T-helper 9 cell (primary cell): ENCODE measurements around the gene SLC6A13.
"Not testable (repeated sequence)": the region's sequence is repeated elsewhere in the genome, so short reads cannot be mapped to it uniquely, and the experiment has no call there.

Experiments
- DNase-seq: peaks from one replicate; pipeline ENCODE4 v3.0.0-alpha.2; 2020
- total RNA-seq, 2 donors: gene quantifications; one replicate each; lab custom pipeline; 2026; lab: John Stamatoyannopoulos, UW

Gene SLC6A13
- 0 to 0.35 reads per million in 2 donors for total RNA-seq

- DNase-seq = no peak
Measured at GRCh38 chr12:262817-263216, at the start of gene SLC6A13. TSS of gene SLC6A13 (minus strand) at chr12:262836. CDS start at chr12:260052, 2,784 bp downstream.

- DNase-seq = no peak
Measured at GRCh38 chr12:308511-308910, 45.9 kb upstream of the SLC6A13 start.

- DNase-seq = no peak
Measured at GRCh38 chr12:307406-307805, 44.8 kb upstream of the SLC6A13 start.

GRCh38 chr12:304805-305204, 42.2 kb upstream of the SLC6A13 start:
- no peak for DNase-seq

DNA sequence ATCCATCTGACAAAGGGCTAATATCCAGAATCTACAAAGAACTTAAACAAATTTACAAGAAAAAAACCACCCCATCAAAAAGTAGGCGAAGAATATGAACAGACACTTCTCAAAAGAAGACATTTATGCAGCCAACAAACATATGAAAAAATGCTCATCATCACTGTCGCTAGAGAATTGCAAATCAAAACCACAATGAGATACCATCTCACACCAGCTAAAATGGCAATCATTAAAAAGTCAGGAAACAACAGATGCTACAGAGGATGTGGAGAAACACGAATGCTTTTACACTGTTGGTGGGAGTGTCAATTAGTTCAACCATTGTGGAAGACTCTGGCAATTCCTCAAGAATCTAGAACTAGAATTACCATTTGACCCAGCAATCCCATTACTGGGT, 40.1 kb upstream of the SLC6A13 start:
- DNase-seq = not testable (repeated sequence)

- DNase-seq = not testable (repeated sequence)
Measured at GRCh38 chr12:300166-300565, 37.5 kb upstream of the SLC6A13 start.

DNA sequence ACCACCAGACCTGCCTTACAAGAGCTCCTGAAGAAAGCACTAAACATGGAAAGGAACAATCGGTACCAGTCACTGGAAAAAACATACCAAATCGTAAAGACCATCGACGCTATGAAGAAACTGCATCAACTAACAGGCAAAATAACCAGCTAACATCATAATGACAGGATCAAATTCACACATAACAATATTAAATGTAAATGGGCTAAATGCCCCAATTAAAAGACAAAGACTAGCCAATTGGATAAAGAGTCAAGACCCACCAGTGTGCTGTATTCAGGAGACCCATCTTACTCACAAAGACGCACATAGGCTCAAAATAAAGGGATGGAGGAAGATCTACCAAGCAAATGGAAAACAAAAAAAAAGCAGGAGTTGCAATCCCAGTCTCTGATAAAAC, 36.9 kb upstream of the SLC6A13 start:
- DNase-seq = not testable (repeated sequence)

- not testable (repeated sequence) for DNase-seq
Measured at GRCh38 chr12:298059-298458, 35.4 kb upstream of the SLC6A13 start.

- no peak for DNase-seq
Measured at GRCh38 chr12:295132-295531, 32.5 kb upstream of the SLC6A13 start.

DNA sequence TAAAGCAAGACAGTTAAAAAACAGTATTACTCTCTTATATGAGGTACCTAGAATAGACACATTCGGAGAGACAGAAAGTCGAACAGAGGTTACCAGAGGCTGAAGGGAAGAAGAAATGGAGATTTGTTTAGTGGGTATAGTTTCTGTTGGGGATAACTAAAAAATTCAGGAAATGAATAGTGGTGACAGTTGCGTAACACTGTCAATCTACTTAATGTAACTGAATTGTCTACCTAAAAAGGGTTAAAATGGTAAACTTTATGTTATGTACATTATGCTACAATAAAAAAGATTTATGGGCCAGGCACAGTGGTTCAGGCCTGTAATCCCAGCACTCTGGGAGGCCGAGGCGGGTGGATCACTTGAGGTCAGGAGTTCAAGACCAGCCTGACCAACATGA, 30.6 kb upstream of the SLC6A13 start:
- no peak for DNase-seq

DNA sequence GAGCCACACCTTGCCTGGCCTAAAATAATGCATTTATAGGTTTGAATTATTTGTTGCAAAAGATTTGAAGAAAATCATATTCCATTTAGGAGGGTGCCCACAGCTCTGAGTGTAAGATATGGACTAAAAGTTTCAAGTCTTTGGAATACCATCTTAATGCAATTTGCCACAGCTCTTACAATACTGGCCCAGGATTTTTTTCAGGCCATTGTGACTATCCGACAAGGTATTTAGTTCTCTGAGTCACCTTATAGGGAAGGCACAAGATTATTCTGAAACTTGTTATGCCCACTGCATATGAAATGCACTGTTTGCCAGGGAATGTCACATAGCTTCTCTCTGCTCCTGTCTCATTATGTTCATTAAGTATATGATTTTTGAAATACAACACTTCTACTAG, 29.6 kb upstream of the SLC6A13 start:
- no peak for DNase-seq

DNA sequence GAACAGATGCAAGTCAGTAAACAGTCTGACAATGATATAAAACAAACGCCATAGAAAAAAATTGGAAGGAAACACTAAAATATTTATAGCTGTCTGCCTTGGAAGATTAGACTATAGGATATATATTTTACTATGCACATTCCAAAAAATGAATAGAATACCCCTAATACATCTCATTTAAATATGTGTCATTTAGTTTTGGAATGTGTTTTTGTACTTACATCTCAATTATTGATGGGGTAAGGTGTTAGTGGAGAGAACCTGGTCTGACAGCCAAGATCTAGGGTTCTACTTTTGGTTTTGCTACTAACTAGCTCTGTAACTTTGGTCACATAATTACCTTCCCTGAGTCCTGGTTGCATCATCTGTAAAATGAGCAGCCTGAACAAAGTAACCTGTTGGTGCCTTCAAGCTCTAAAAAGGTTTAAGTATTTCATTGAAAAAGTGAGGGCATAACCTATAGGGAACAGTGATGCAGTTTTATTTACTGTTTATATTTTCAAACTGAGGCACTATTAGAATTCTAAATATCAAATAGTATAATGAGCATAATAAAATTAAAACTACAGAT, 28.6 kb upstream of the SLC6A13 start:
- DNase-seq = no peak

- no peak for DNase-seq
Measured at GRCh38 chr12:288687-289086, 26.1 kb upstream of the SLC6A13 start.

DNA sequence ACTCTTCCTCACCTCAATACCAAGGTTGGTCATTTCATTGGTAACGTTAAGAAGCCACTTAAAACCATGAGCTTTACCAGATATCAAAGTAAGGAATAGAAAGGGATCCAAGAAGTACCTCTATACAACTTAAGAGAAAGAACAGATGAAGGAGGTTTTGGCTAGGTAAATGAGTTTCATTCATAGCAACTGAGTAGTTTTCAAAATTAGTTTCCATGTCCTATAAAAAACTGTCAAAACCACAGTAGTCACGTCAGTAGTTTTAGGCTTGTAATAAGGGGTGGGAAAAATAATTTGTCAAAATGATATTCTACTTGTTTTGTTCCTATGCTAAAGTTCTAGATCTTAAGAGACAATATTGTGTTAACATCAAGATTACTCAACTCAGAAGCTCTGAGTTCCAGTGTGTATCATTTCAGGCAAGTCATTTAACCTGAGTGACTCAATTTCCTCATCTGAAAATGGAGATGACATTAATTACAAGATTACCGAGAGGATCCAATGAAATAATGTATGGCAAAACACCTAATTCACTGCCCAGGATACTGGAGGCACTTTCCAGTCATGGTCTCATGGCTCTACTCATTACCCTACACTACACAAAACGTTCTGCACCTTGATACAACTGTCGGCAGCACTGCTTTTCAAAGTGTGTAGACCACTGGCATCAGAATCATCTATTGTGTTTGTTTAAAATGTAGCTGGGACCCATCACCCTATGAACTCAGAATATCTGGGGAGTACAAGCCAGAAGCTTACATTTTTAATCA, 24.1 kb upstream of the SLC6A13 start:
- no peak for DNase-seq

DNA sequence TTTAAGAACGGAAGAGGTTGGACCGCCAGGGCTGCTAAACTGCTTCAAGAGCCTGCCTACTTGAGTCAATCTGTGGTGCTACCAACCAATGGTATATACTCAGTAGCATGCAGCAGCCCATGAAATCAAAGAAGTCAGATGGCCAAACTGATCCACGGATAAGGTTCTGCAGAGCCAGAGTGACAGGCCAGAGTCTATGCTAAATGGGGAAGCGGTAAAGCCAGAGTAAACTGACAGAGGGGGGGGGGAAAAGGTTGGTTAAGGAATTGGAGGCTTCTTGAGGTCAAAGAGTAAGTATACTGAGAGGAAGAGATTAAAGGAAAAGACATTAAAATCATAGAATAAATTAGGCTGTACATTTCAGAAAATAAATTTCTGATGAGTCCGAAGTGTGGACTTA, 15.4 kb upstream of the SLC6A13 start:
- DNase-seq = no peak

GRCh38 chr12:275812-276211, 13.2 kb upstream of the SLC6A13 start:
- no peak for DNase-seq

DNA sequence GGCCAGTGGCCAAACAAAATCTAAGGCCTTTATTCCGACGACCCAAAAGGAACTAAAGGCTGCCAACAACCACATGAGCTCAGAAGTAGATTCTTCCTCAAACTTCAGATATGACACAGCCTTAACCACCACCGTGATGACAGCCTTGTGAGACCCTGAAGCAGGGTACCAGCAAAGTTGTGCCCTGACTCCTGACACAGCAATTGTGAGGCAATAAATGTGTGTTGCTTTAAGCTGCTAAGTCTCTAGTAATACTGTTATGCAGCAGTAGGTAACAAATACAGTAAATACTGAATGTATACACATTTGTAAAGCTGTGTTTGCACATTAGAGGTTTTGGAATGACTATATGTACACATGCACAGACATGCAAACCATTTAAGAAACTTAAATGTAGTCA, 10.7 kb upstream of the SLC6A13 start:
- DNase-seq = no peak

GRCh38 chr12:272942-273341, 10.3 kb upstream of the SLC6A13 start:
- no peak for DNase-seq

DNA sequence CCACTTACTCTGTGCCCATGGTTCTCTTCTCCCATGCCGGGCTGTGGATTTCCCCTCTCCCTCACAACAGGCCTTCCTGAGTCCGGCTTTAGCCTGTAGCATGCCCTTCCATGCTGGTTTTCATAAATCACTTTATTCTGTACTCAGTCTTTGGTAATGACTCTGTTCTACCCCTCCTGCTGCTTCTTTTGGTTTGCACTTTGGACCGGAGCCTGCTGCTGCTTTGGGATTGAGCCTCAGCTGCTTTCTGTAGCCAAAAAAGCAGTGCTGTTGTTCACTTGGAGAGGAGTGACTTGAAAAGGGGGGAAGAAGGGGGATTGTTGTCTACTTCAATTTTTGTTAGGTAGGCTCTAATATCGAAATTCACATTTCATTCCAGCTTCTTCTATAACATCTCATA, 8.5 kb upstream of the SLC6A13 start:
- DNase-seq = no peak

DNA sequence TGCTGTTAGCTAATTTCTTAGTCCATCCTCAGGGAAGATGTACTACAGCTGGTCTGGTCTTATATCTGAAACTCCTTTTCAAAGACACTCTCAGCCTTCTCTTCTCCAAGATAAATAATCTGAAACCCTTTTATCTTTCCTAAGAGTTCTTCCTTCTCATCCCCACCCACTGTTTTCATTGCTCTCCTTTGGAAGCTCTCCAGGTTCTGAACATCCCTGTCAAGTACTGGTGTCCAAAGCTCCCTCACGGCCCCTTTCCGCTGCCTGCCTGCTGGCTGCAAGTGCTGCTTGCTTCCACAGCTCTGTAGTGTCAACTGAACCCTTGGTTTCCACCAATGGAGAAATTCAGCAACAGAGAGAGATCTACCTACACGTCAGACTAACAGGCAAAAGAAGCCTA, 6.6 kb upstream of the SLC6A13 start:
- no peak for DNase-seq

DNA sequence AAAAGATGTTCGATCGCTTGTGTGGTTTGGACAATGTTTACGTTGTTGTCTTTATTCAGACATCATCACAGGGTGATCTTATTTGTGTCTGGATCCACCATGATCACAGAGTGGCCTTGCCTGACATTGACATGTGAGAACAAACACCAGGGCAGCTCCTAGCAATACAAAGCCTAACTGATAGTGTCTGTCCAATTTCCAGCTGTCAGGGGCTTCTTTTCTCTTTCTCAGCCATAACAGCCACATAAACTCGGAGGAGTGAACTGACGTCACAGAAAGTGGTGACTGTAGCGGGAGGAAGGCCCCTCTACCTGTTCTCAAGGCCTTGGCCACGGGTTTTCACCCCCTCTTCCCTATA, 5.8 kb upstream of the SLC6A13 start:
- DNase-seq = no peak

DNA sequence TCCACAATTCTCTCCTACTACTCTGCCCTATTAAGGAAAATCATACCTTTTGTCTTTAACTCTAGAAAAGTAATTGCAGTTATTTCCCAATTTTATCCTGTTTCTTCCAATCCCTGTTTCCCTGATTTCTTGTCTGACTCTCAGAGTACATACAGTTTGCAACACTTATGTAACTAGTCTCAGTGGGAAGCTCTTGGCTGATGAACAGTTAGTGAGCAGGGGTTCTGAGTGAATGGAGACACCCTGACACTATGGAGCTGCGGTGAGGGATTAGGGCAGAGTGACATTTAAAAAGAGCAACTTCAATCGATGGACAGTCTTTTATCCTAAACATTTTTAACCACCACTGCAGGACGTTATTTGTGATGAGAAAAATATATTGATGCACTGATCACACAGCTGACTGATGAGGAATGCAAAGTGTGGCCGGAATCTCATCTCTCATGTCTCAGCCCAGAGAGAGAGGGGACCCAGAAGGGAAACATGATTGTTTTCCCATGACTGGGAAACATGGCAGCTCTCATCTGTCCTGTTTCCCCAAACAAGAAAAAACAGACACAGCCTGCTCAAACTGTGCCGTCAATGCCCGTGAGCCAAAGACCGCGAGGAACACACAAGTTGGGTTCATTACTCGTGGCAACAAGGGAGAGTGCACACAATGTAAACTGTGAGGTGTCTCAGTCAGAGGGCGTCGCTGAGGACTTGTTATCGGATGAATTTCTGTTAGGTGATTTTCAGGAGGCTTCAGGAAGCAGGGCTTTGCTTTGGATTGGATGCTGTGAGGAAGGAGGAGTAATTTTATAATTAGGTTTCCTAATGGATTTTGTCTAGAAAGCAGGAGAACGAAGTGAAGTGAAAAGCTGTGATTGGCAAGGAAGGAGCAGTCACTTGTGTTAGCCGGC, 5.2 kb upstream of the SLC6A13 start:
- no peak for DNase-seq

DNA sequence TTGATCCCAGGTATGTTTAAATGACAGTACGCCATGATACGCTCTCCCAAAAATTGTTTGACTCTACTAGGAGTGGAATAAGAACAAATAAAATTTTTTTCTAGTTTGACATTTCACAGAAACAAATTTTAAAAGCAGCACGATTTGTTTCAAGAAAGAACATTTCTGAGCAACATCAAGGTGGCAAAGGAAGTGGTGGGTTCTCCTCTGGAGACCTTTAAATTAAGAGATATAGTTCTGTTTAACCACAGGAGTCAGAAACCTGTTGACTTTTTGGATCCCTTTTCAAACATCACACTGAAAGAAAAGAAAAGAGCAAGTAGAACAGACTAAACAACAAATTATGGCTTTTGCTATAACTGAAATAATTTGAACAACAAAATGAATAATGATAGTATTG, 2.5 kb upstream of the SLC6A13 start:
- DNase-seq = no peak

GRCh38 chr12:264269-264668, 1.6 kb upstream of the SLC6A13 start:
- no peak for DNase-seq
